Ovary (tissue), 3 donors: ENCODE measurements around the gene ELL2.

Experiments used
- EP300 ChIP-seq: sonication (generic); formaldehyde crosslinking; IDR thresholded peaks from one replicate; pipeline ENCODE4 v1.6.1; 2017; ENCODE audit warnings: antibody characterized with exemption
- POLR2A ChIP-seq: fragments of 450-650 bp; IDR thresholded peaks from one replicate; pipeline ENCODE4 v1.6.1; 2017; ENCODE audit warnings: antibody characterized with exemption, mild to moderate bottlenecking, moderate library complexity
- TF ChIP-seq, protein P1 (sequence below), 3 donors: fragments of 450-650 bp in 2 of 3; fragments of 200-600 bp in 1 of 3; IDR thresholded peaks; one replicate each; pipeline versions ENCODE4 v1.5.1 to v1.8.0; 2016 to 2022; ENCODE audit warnings: antibody characterized with exemption in 3 of 3, mild to moderate bottlenecking in 1 of 3
- donor health status: DM: no; HTN: no; CAD: no.

DNA sequence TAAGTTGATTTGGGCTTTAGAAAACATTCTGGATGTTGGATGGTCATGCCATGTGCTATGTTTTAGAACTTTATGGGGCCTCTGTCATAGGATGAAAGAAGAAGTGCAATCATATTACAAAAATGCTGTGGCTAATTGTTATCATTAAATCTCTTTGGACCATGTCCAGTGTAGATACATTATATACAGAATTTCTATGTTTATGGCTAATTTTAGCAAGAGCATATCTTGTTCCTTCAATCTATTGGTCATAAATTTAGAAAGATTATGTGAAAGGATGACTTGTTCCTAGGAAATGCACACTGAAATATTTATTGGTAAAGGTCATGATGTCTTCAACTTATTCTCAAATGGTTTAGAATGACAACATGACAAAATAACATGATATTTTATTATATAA is 42.4 kb upstream of the ELL2 start:
- TF ChIP-seq, protein P1, sequence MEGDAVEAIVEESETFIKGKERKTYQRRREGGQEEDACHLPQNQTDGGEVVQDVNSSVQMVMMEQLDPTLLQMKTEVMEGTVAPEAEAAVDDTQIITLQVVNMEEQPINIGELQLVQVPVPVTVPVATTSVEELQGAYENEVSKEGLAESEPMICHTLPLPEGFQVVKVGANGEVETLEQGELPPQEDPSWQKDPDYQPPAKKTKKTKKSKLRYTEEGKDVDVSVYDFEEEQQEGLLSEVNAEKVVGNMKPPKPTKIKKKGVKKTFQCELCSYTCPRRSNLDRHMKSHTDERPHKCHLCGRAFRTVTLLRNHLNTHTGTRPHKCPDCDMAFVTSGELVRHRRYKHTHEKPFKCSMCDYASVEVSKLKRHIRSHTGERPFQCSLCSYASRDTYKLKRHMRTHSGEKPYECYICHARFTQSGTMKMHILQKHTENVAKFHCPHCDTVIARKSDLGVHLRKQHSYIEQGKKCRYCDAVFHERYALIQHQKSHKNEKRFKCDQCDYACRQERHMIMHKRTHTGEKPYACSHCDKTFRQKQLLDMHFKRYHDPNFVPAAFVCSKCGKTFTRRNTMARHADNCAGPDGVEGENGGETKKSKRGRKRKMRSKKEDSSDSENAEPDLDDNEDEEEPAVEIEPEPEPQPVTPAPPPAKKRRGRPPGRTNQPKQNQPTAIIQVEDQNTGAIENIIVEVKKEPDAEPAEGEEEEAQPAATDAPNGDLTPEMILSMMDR (IDR thresholded peaks at IDR 0.05): no peak
- TF ChIP-seq POLR2A (no peak), EP300 (no peak)
